SW 1271 (cell line): ENCODE results near the gene PLXNB3.
"Not testable (repeated sequence)": the region's sequence is repeated elsewhere in the genome, so short reads cannot be mapped to it uniquely, and the experiment has no call there.

ENCODE experiments used
- DNase-seq, 2 experiments: peaks; one replicate each; lab custom pipeline; 2025; lab: John Stamatoyannopoulos, UW

The PLXNB3 gene

GRCh38 chrX:153763989-153764755, at the start of gene PLXNB3:
TSS of gene PLXNB3 (plus strand) at chrX:153764249. CDS start at chrX:153765536, 1,287 bp downstream.
- DNase-seq, result peak; percentile 33 to 36

GRCh38 chrX:153714256-153714655, 49.8 kb upstream of the PLXNB3 start:
- no peak for DNase-seq

GRCh38 chrX:153717445-153717844, 46.6 kb upstream of the PLXNB3 start:
- no peak for DNase-seq

GRCh38 chrX:153719238-153719637, 44.8 kb upstream of the PLXNB3 start:
- DNase-seq, result no peak

- DNase-seq, result no peak
Observed at GRCh38 chrX:153719701-153720100, 44.3 kb upstream of the PLXNB3 start.

GRCh38 chrX:153722704-153723350, 41.2 kb upstream of the PLXNB3 start:
- DNase-seq, result no peak

GRCh38 chrX:153723351-153724251, 40.4 kb upstream of the PLXNB3 start:
- peak in 1 of 2 experiments; percentile 68 for DNase-seq

- peak; percentile 74 to 88 for DNase-seq
Observed at GRCh38 chrX:153724252-153725038, 39.6 kb upstream of the PLXNB3 start, which contains the start of the genes ABCD1 and BCAP31. TSS of gene ABCD1 (plus strand) at chrX:153724856. CDS start at chrX:153725267, 411 bp downstream. TSS of gene BCAP31 (minus strand) at chrX:153724387. CDS start at chrX:153723244, 1,143 bp downstream.

- DNase-seq, result no peak
Observed at GRCh38 chrX:153725039-153725831, 38.8 kb upstream of the PLXNB3 start.

- DNase-seq, result no peak
Observed at GRCh38 chrX:153725832-153726285, 38.2 kb upstream of the PLXNB3 start.

GRCh38 chrX:153726286-153727122, 37.5 kb upstream of the PLXNB3 start:
- DNase-seq, result no peak

GRCh38 chrX:153727123-153727931, 36.7 kb upstream of the PLXNB3 start:
- no peak for DNase-seq

GRCh38 chrX:153728095-153728494, 36.0 kb upstream of the PLXNB3 start:
- DNase-seq, result no peak

GRCh38 chrX:153728951-153729631, 35.0 kb upstream of the PLXNB3 start:
- DNase-seq, result no peak

GRCh38 chrX:153730115-153730514, 33.9 kb upstream of the PLXNB3 start:
- not testable (repeated sequence) for DNase-seq

- DNase-seq, result no peak
Observed at GRCh38 chrX:153731117-153731844, 32.8 kb upstream of the PLXNB3 start.

GRCh38 chrX:153731845-153732215, 32.2 kb upstream of the PLXNB3 start:
- no peak for DNase-seq
